22Rv1 (cell line): ENCODE measurements around the gene THEM5.

Source experiments
- H3K27ac ChIP-seq: fragments of 450-650 bp; 2 replicates; pipeline ENCODE4 v1.5.1; 2017
- ZFX ChIP-seq: fragments of 450-650 bp; IDR thresholded peaks from 2 replicates; pipeline ENCODE4 v1.6.1; 2017; ENCODE audit warnings: antibody characterized with exemption, borderline replicate concordance
- TF ChIP-seq, protein P1 (sequence below): fragments of 450-650 bp; IDR thresholded peaks from 2 replicates; pipeline ENCODE4 v1.5.1; 2017; ENCODE audit warnings: mild to moderate bottlenecking

Gene THEM5

GRCh38 chr1:151813271-151813977, 40.1 kb downstream of the THEM5 start:
- H3K27ac ChIP-seq: no peak overlapping the region
- TF ChIP-seq, protein P1, sequence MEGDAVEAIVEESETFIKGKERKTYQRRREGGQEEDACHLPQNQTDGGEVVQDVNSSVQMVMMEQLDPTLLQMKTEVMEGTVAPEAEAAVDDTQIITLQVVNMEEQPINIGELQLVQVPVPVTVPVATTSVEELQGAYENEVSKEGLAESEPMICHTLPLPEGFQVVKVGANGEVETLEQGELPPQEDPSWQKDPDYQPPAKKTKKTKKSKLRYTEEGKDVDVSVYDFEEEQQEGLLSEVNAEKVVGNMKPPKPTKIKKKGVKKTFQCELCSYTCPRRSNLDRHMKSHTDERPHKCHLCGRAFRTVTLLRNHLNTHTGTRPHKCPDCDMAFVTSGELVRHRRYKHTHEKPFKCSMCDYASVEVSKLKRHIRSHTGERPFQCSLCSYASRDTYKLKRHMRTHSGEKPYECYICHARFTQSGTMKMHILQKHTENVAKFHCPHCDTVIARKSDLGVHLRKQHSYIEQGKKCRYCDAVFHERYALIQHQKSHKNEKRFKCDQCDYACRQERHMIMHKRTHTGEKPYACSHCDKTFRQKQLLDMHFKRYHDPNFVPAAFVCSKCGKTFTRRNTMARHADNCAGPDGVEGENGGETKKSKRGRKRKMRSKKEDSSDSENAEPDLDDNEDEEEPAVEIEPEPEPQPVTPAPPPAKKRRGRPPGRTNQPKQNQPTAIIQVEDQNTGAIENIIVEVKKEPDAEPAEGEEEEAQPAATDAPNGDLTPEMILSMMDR: no peak
- no peak for TF ChIP-seq ZFX

GRCh38 chr1:151811181-151811580, 42.3 kb downstream of the THEM5 start:
- no peak overlapping the region for H3K27ac ChIP-seq
- TF ChIP-seq, protein P1: no peak

GRCh38 chr1:151809985-151810556, 43.4 kb downstream of the THEM5 start:
- TF ChIP-seq, protein P1: no peak
- TF ChIP-seq ZFX: no peak
- H3K27ac ChIP-seq: no peak overlapping the region

DNA sequence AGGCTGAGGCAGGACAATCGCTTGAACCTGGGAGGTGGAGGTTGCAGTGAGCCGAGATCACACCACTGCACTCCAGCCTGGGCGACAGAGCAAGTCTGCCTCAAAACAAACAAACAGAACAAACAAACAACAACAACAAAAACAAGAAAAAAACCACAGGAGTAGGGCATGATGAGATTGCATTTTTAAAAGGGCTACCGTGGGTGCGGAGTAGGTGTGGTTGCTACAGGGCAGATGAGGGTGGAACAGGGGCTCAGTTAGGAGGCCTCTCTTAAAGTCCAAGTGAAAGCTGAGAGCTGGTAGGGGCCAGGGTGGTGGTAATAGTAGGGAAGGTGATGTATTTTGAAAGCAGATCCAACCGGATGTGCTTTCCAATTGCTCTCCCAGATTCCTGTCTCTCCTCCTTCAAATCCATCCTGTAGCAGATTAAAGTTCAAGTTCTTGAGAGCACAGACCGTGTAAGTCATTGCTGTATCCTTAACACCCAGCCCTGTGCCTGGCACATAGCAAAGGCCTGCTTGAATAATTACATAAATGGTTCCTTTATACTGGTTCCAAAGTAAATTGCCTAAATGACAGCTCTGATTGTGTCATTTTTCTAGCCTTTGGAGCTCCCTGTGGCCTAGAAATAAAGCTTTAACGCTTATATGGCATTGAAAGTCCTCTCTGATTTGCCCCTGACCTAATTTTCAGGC, 44.1 kb downstream of the THEM5 start:
- H3K27ac ChIP-seq: no peak overlapping the region
- TF ChIP-seq, protein P1: no peak
- no peak for TF ChIP-seq ZFX

DNA sequence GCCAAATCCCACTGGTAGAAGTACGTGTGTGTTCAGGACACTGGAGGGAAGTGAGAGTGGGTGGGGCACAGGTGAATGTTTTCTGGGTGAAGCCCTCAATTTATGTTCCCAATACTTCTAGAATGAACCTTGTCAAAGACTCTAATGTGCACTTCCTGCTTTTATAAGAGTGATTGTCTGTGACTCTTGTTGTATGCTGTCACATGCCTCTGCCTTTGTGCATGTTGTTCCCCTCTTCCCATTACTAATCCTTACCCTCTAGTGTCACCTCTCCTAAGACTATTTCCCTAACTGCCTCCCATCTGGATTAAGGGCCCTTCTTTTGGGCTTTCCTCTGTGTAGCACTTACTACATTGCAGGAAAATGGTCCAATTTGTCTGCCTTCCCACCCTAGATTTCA, 45.7 kb downstream of the THEM5 start:
- no peak overlapping the region; the same call in 1 of the 2 replicates for H3K27ac ChIP-seq
- no peak for TF ChIP-seq ZFX
- TF ChIP-seq, protein P1: no peak

GRCh38 chr1:151807131-151807530, 46.4 kb downstream of the THEM5 start:
- no peak overlapping the region for H3K27ac ChIP-seq
- TF ChIP-seq ZFX: no peak
- TF ChIP-seq, protein P1: no peak

DNA sequence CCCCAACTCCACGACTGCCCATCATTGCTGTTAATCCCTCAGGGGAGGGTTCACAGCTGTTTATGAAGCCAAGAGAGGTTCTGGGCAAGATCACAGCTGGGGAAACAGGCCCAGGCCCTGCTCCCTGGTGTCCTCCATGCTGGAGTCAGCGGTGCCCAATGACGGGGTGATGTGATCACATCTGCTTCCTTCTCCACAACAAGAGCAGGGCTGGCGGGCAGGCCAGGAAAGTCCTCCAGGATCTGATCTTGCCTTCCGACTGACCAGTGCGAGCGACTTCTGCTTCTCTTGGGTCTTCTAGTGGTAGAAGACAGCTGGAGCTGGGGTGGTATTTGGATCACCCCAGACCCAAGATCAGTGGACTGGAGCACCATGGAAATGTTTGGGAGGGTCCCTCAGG, 47.3 kb downstream of the THEM5 start:
- H3K27ac ChIP-seq: no peak overlapping the region
- TF ChIP-seq, protein P1: no peak
- TF ChIP-seq ZFX: no peak
